ENCODE results near the gene BET1L. TPM values are rescaled to one million over a fixed set of nuclear protein-coding genes. Genes with fewer than 3 reads are reported as not detected.
"Not testable (repeated sequence)": the region's sequence is repeated elsewhere in the genome, so short reads cannot be mapped to it uniquely, and the experiment has no call there.

The BET1L gene
- total RNA-seq, 2 donors from 2014 or later: 42.2 to 48.9 TPM

- H3K4me3 Mint-ChIP-seq: peak overlapping the region; percentile 55
- H3K27me3 Mint-ChIP-seq; H3K27ac Mint-ChIP-seq; H3K4me1 Mint-ChIP-seq; H3K36me3 Mint-ChIP-seq (ENCODE audit: low read depth); H3K9me3 ChIP-seq (ENCODE audit: control insufficient read depth, low read length, poor library complexity, severe bottlenecking): not testable (repeated sequence)
- peak in 1 of 3 donors; percentile 31 for DNase-seq
- peak; percentile 65 for ATAC-seq
Observed at GRCh38 chr11:191490-192478, 15.4 kb downstream of the BET1L start.

GRCh38 chr11:190546-190945 is 16.7 kb downstream of the BET1L start:
- H3K9me3 ChIP-seq (ENCODE audit: control insufficient read depth, low read length, poor library complexity, severe bottlenecking); H3K4me1 Mint-ChIP-seq; H3K36me3 Mint-ChIP-seq (ENCODE audit: low read depth); H3K27ac Mint-ChIP-seq; H3K27me3 Mint-ChIP-seq; ATAC-seq; H3K4me3 Mint-ChIP-seq; DNase-seq: not testable (repeated sequence)

DNA sequence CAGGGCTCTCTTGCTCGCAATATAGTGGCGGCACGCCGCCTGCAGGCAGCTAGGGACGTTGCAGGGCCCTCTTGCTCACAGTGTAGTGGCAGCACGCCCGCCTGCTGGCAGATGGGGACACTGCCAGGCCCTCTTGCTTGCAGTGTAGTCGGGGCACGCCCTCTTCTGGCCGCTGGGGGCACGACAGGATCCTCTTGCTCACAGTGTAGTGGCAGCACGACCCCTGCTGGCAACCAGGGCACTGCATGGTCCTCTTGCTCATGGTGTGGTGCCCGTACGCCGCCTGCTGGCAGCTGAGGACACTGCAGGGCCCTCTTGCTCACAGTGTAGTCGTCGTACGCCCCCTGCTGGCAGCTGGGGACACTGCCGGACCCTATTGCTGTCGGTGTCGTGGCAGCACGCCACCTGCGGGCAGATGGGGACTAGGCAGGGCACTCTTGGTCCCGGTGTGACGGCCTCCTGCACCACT is 17.3 kb downstream of the BET1L start:
- peak; percentile 71 for ATAC-seq
- H3K4me3 Mint-ChIP-seq; H3K27ac Mint-ChIP-seq; H3K27me3 Mint-ChIP-seq; H3K4me1 Mint-ChIP-seq; H3K36me3 Mint-ChIP-seq (ENCODE audit: low read depth); H3K9me3 ChIP-seq (ENCODE audit: control insufficient read depth, low read length, poor library complexity, severe bottlenecking): not testable (repeated sequence)
- DNase-seq: peak in 2 of 3 donors; percentile 38 to 47

GRCh38 chr11:189200-189783 is 17.9 kb downstream of the BET1L start:
- H3K27me3 Mint-ChIP-seq; H3K4me1 Mint-ChIP-seq; H3K36me3 Mint-ChIP-seq (ENCODE audit: low read depth); H3K27ac Mint-ChIP-seq; H3K4me3 Mint-ChIP-seq; H3K9me3 ChIP-seq (ENCODE audit: control insufficient read depth, low read length, poor library complexity, severe bottlenecking): not testable (repeated sequence)
- ATAC-seq: peak; percentile 7
- peak in 1 of 3 donors; percentile 14 for DNase-seq

DNA sequence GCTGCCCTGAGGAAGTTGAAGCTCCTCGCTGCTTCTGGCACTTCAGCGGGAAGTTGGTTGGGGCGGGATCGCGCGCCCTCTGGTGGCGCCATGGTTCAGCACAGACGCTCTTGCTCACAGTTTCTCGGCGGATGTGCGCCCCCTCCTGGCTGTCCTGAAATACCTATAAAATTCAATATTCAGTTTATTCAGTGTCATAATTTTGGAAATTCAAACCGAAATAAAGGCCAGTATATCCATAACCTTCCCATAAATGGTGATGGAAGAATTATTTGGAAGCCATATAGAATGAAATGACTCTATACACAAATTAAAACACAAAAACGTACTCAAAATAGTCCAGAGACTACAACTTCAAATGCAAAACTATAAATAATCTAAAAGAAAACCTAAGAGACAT is 27.0 kb downstream of the BET1L start:
- not testable (repeated sequence) for DNase-seq; H3K4me3 Mint-ChIP-seq; H3K27me3 Mint-ChIP-seq; H3K27ac Mint-ChIP-seq; H3K36me3 Mint-ChIP-seq (ENCODE audit: low read depth); ATAC-seq; H3K4me1 Mint-ChIP-seq; H3K9me3 ChIP-seq (ENCODE audit: control insufficient read depth, low read length, poor library complexity, severe bottlenecking)

Other genes with a start within 250 kb of the BET1L start
- gene SCGB1C1, start 14.3 kb downstream of the BET1L start, total RNA-seq: not detected
- 10 to 100 TPM; 69.2 to 76.0 TPM for gene RIC8A, start 309 bp upstream of the BET1L start, total RNA-seq
- 10 to 100 TPM; 17.1 to 17.5 TPM for gene SIRT3, start 28.9 kb upstream of the BET1L start, total RNA-seq
- 10 to 100 TPM; 60.6 to 63.6 TPM for gene PSMD13, start 29.6 kb upstream of the BET1L start, total RNA-seq
- gene NLRP6, start 71.0 kb upstream of the BET1L start, total RNA-seq: 1 to 10 TPM; 3.5 to 4.3 TPM
- gene PGGHG, start 81.7 kb upstream of the BET1L start, total RNA-seq: 100 to 1,000 TPM; 317 to 350 TPM
- gene IFITM5, start 92.1 kb upstream of the BET1L start, total RNA-seq: not detected
- 100 to 1,000 TPM; 550 to 570 TPM for gene IFITM2, start 100.4 kb upstream of the BET1L start, total RNA-seq
- 100 to 1,000 TPM; 344 to 363 TPM for gene IFITM1, start 106.6 kb upstream of the BET1L start, total RNA-seq
- gene IFITM3, start 113.5 kb upstream of the BET1L start, total RNA-seq: 10 to 100 TPM in 1 of 2 donors, 1 to 10 TPM in 1; 2.5 to 25.2 TPM
- gene B4GALNT4, start 162.1 kb upstream of the BET1L start, total RNA-seq: 1 to 10 TPM; 6.0 to 8.6 TPM
- gene PKP3, start 186.8 kb upstream of the BET1L start, total RNA-seq: not detected
- gene SIGIRR, start 207.6 kb upstream of the BET1L start, total RNA-seq: 100 to 1,000 TPM; 353 to 409 TPM
- gene ANO9, start 234.6 kb upstream of the BET1L start, total RNA-seq: 100 to 1,000 TPM; 131 to 165 TPM
- 10 to 100 TPM; 21.8 to 24.5 TPM for gene PTDSS2, start 242.9 kb upstream of the BET1L start, total RNA-seq

All from T-helper 17 cell (primary cell).